Small intestine (tissue), 7 donors: ENCODE results near the gene ST7. TPM values are rescaled to one million over a fixed set of nuclear protein-coding genes. Genes with fewer than 3 reads are reported as not detected.

Source experiments
- DNase-seq, 2 donors: peaks; one replicate each; pipeline versions ENCODE4 v3.0.0 to v3.0.0-alpha.2; 2013
- FAIRE-seq: peaks from 2 replicates; lab custom pipeline; 2012; peaks lifted over from hg19 to GRCh38; lab: Jason Lieb, UNC
- H3K27ac ChIP-seq, 3 donors: one replicate each; pipeline ENCODE4 v1.5.1; 2013; ENCODE audit warnings: low read length in 2 of 3, mild to moderate bottlenecking in 2 of 3, control low read depth in 1 of 3, inconsistent platforms in 1 of 3, low read depth in 1 of 3, moderate library complexity in 1 of 3
- H3K27me3 ChIP-seq, 3 donors: one replicate each; pipeline ENCODE4 v1.6.1; 2013; ENCODE audit warnings: low read length in 3 of 3, inconsistent platforms in 1 of 3; ENCODE audit not compliant: control insufficient read depth in 3 of 3, insufficient read depth in 3 of 3
- H3K36me3 ChIP-seq, 3 donors: one replicate each; pipeline ENCODE4 v1.6.1; 2013; ENCODE audit warnings: low read length in 3 of 3, inconsistent platforms in 1 of 3, low read depth in 1 of 3, mild to moderate bottlenecking in 1 of 3, moderate library complexity in 1 of 3; ENCODE audit not compliant: control insufficient read depth in 3 of 3, insufficient read depth in 2 of 3
- H3K4me1 ChIP-seq, 3 donors: one replicate each; pipeline ENCODE4 v1.6.1; 2013; ENCODE audit warnings: low read length in 2 of 3, inconsistent platforms in 1 of 3, low read depth in 1 of 3, mild to moderate bottlenecking in 1 of 3, moderate library complexity in 1 of 3; ENCODE audit not compliant: control insufficient read depth in 3 of 3, insufficient read depth in 2 of 3
- H3K4me3 ChIP-seq, 3 donors: one replicate each; pipeline ENCODE4 v1.5.1; 2013; ENCODE audit warnings: low read length in 3 of 3, control low read depth in 1 of 3, inconsistent platforms in 1 of 3, low read depth in 1 of 3, mild to moderate bottlenecking in 1 of 3, moderate library complexity in 1 of 3
- H3K9me3 ChIP-seq, 2 donors: one replicate each; pipeline ENCODE4 v1.6.1; 2013; ENCODE audit warnings: low read depth in 1 of 2, low read length in 1 of 2; ENCODE audit not compliant: control insufficient read depth in 2 of 2, insufficient read depth in 1 of 2
- WGBS, 3 donors: extraction: QIAGEN DNeasy Blood & Tissue Kit; methylation state at CpG; one replicate each; pipeline ENCODE4 v1.1.7; 2013; 5-methylcytosine and 5-hydroxymethylcytosine counted together
- polyA plus RNA-seq, 4 donors: library from polyadenylated mRNA; stranded (reverse) in 3 of 4; unstranded in 1 of 4; fragments of 200-250 nt in 3 of 4; fragments of 120-200 nt in 1 of 4; gene quantifications; one replicate each; pipeline versions ENCODE4 v1.2.1 to v1.2.3, GENCODE V29; 2013
- donor health status: healthy with polysubstance abuse.
- donor health status: control.
- donor health status: control.
- donor health status: Bipolar disorder and iron deficiency.
- donor health status: healthy.

ST7 gene
- polyA plus RNA-seq, 4 donors, result 8.3 to 27.7 (median 13.0) TPM

- H3K4me1 ChIP-seq, result no peaks in the 10 kb centered on the region
- H3K27ac ChIP-seq, result no peak overlapping the region
- DNase-seq, result no peak
- no peaks in the 10 kb centered on the region for H3K9me3 ChIP-seq
- H3K27me3 ChIP-seq, result no peaks in the 10 kb centered on the region
- H3K4me3 ChIP-seq, result no peak overlapping the region
- FAIRE-seq, result no peak
- no peaks in the 10 kb centered on the region for H3K36me3 ChIP-seq
- WGBS, 3 donors, result 92 to 96% (median 93%) methylated on average over 2 of the region's 2 CpGs
Measured at GRCh38 chr7:117164620-117165019, 211.3 kb downstream of the ST7 start.

DNA sequence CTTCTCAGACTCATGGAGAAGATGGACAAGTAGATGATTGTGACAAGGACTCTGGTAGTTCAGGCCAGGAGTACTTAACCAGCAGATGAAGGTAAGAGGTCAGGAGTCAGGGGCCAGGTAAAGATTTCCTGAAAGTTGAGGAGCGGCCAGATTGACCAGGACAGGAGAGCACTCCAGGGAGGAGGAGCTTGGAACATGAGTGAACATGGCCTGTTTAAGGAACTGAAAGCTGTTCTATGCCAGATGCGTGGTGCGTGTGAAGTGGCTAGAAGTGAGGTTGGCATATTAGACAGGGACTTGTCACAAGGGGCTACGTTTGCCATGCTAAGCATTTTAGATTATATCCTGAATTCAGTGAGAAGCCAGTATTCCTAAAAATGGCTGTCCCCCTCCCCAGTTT lies 212.4 kb downstream of the ST7 start:
- DNase-seq, result no peak
- Histone ChIP-seq H3K4me1 (no peaks in the 10 kb centered on the region), H3K27me3 (no peaks in the 10 kb centered on the region), H3K27ac (no peak overlapping the region), H3K4me3 (no peak overlapping the region), H3K9me3 (no peaks in the 10 kb centered on the region), H3K36me3 (no peaks in the 10 kb centered on the region)
- 88 to 92% (median 91%) methylated on average over 4 of the region's 4 CpGs for WGBS, 3 donors
- FAIRE-seq, result no peak

DNA sequence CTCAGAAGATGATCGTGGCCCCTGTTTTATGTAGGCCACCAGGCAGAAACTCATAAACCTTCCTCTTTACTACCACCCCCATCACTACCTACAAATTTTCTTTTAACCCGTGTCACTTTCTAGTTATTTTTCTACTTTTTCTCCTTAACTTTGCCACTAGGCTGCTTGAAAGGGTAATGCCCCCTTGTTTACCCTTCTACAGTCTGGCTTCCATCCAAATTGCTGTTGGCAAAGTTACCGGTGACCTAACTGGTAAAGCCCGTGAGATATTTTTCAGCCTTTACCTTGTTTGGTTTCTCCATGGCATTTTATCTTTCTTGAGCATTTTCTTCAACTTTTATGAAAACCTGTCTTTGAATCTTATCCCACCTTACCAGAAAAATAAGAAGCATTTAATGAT lies 216.6 kb downstream of the ST7 start:
- Histone ChIP-seq H3K4me1 (no peaks in the 10 kb centered on the region), H3K27me3 (no peaks in the 10 kb centered on the region), H3K27ac (no peak overlapping the region), H3K9me3 (no peaks in the 10 kb centered on the region), H3K4me3 (no peak overlapping the region), H3K36me3 (peaks cover 2 to 3% (median 3%) of the 10 kb centered on the region in 3 donors)
- FAIRE-seq (no peak), DNase-seq (no peak)
- WGBS, 3 donors, result 45 to 68% (median 55%) methylated on average over 4 of the region's 4 CpGs

GRCh38 chr7:117171106-117171505 lies 217.8 kb downstream of the ST7 start:
- no peaks in the 10 kb centered on the region for H3K9me3 ChIP-seq
- FAIRE-seq, result no peak
- H3K27ac ChIP-seq, result no peak overlapping the region
- no peak overlapping the region for H3K4me3 ChIP-seq
- peaks cover 2 to 3% (median 3%) of the 10 kb centered on the region in 3 donors for H3K36me3 ChIP-seq
- WGBS, 3 donors, result 92 to 98% (median 97%) methylated on average over 4 of the region's 4 CpGs
- no peaks in the 10 kb centered on the region for H3K27me3 ChIP-seq
- no peak for DNase-seq
- H3K4me1 ChIP-seq, result no peaks in the 10 kb centered on the region

DNA sequence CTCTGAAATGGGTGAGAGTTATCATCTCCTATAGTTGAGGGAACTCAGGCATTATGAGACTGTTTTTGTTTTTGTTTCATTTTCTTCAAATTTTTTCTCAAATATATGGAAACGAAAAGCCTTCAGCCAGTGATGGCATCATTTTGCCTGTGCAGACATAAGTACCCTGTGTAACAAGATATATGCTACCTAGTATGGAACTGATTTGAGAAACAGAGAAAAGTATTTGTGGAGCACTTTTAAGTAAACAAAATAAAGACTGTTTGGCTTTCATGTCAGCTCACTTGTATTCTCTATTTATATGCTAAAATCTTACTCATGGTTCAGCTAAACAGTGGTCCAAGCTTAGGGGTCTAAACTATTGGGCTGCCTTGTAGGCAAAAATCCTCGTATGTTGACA lies 219.0 kb downstream of the ST7 start:
- WGBS, 3 donors, result 77 to 94% (median 86%) methylated on average over 2 of the region's 2 CpGs

DNA sequence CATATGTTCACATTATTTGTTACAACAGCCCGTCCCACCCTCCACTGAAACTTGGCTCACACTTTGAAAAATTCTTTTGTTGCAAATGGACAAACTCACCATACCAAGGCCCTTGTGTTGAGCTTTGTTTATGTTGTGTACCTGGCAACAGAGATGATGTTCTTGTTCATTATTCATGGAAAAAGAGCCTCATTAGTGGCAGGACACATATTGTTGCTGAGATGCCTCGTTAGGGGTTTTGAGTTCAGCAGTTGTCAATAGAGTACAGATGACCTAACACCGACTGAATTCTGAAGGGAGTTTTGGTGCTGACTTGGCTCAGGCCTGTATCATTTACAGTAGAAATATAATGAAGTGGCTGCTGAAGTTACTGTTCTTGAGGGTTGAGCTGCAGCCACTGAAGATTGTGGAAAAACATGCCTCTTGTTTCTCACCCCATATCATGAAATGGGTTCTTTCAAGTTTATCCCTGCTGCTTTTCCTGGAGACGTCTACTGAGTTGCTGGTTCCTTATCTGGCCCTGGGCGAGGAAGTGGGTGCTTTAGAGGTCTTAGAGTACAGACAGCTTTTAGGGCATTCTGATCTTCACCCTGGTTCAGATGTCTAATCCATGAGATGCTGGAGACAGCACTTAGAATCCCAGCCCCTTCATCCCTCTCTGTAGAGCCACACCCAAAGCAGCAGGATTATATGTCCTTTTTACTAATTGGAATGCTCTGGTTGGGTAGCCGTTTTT lies 219.9 kb downstream of the ST7 start:
- WGBS, 3 donors, result 79 to 90% (median 84%) methylated on average over 6 of the region's 6 CpGs
- FAIRE-seq, result no peak

More for the DNA sequence above, 219.0 kb downstream of the ST7 start:
- DNase-seq (no peak), FAIRE-seq (no peak)
- H3K27me3 ChIP-seq, result no peaks in the 10 kb centered on the region
- H3K36me3 ChIP-seq, result peaks cover 2 to 3% (median 3%) of the 10 kb centered on the region in 3 donors
- no peaks in the 10 kb centered on the region for H3K9me3 ChIP-seq
- no peaks in the 10 kb centered on the region for H3K4me1 ChIP-seq
- H3K27ac ChIP-seq, result no peak overlapping the region
- no peak overlapping the region for H3K4me3 ChIP-seq

DNA sequence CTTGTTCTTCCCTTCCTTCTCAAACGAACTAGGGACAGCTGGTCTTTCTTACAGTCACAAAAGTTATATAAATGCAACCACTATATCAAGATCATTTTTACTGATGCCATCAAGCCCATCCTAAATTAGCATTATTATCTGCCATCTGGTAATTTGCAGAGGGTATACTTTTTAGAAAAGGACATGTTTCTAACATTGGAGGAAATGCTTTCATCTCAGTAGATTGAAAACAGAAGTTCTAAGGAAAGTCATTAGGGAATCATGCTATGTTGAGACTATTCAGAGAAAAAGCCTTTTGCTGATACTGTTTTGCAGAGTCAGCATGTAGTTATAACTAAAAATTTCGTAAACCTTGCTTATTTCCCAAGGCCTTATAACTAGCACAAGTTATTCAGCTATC lies 222.9 kb downstream of the ST7 start:
- DNase-seq (no peak), FAIRE-seq (no peak)
- no peaks in the 10 kb centered on the region for H3K27me3 ChIP-seq
- H3K9me3 ChIP-seq, result no peaks in the 10 kb centered on the region
- no peak overlapping the region for H3K4me3 ChIP-seq
- peaks cover 3 to 10% (median 8%) of the 10 kb centered on the region in 3 donors for H3K36me3 ChIP-seq
- no peak overlapping the region for H3K27ac ChIP-seq
- H3K4me1 ChIP-seq, result no peaks in the 10 kb centered on the region
- WGBS, 3 donors, result 83 to 86% (median 85%) methylated on average over 2 of the region's 2 CpGs

More for the DNA sequence above, 219.9 kb downstream of the ST7 start:
- Histone ChIP-seq H3K9me3 (no peaks in the 10 kb centered on the region), H3K27me3 (no peaks in the 10 kb centered on the region), H3K4me1 (no peaks in the 10 kb centered on the region), H3K27ac (no peak overlapping the region), H3K36me3 (peaks cover 3 to 6% (median 3%) of the 10 kb centered on the region in 3 donors), H3K4me3 (no peak overlapping the region)
- no peak for DNase-seq

GRCh38 chr7:117178600-117178999 lies 225.3 kb downstream of the ST7 start:
- no peaks in the 10 kb centered on the region for H3K27me3 ChIP-seq
- no peak overlapping the region for H3K4me3 ChIP-seq
- DNase-seq (no peak), FAIRE-seq (no peak)
- H3K9me3 ChIP-seq, result no peaks in the 10 kb centered on the region
- 80 to 89% (median 80%) methylated on average over 2 of the region's 2 CpGs for WGBS, 3 donors
- no peak overlapping the region for H3K27ac ChIP-seq
- H3K36me3 ChIP-seq, result peaks cover 0 to 8% (median 6%) of the 10 kb centered on the region in 3 donors
- no peaks in the 10 kb centered on the region for H3K4me1 ChIP-seq
